ENCODE measurements around the gene NUP37. TPM values are rescaled to one million over a fixed set of nuclear protein-coding genes. Genes with fewer than 3 reads are reported as not detected.

Gene NUP37
- total RNA-seq, 1 experiment from 2014 or later = 77.5 TPM

DNA sequence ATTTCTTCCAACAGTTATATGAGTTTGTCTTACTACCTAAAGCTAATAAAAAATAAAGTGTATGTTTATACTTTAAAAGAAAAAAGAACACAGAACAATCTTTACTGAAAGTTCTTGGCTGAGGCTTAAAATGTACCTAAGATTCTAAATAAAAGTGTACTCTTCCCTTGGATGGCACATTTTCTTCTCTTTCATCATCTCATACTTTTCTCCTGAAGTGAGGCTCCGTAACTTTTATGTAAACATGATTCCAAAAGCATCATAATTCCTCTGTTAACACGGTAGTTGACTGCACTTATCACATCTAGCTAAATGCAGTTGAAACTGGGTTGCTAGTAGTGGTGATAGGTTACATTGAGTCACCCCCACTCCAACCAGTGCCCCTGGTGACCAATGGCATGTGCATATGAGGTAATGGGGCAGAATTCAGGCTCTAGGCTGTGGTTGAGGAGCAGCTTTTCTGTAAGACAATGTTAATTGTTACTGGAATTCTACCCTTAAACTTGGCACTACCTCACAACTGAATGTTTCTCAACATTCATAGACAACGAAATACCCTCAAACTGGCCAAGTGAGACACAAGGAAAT, 96.5 kb downstream of the NUP37 start:
- intact Hi-C loops (cut with micrococcal nuclease) = no loop called here
- Histone ChIP-seq H2AFZ (ENCODE audit: low read depth, low read length, poor library complexity, severe bottlenecking) (no peak overlapping the region), H3K9ac (ENCODE audit: low read length) (no peak overlapping the region), H3K36me3 (ENCODE audit: control insufficient read depth in 1 of 2, insufficient read depth in 2 of 2, low read length in 2 of 2) (no peaks in the 10 kb centered on the region), H3K27me3 (ENCODE audit: insufficient read depth, low read length) (no peaks in the 10 kb centered on the region), H3K79me2 (ENCODE audit: insufficient read depth, low read length) (no peaks in the 10 kb centered on the region), H3K27ac (ENCODE audit: low read depth, low read length) (no peak overlapping the region), H3K4me2 (ENCODE audit: low read length) (no peak overlapping the region), H3K9me3 (ENCODE audit: control insufficient read depth in 1 of 2, insufficient read depth in 1 of 2, low read depth in 1 of 2, low read length in 2 of 2) (no peaks in the 10 kb centered on the region), H3K4me1 (ENCODE audit: control insufficient read depth in 1 of 2, insufficient read depth in 2 of 2, low read length in 2 of 2) (no peaks in the 10 kb centered on the region), H3K4me3 (replicated peaks in 1 of 2; ENCODE audit: low read depth in 1 of 2, low read length in 2 of 2) (no peak overlapping the region), H4K20me1 (ENCODE audit: insufficient read depth) (no peaks in the 10 kb centered on the region), H3K9me2 (ENCODE audit: insufficient read depth) (no peaks in the 10 kb centered on the region)
- no TSS peak for BruUV-seq (replicated peaks)
- ATAC-seq = no peak
- TF ChIP-seq, protein P1, sequence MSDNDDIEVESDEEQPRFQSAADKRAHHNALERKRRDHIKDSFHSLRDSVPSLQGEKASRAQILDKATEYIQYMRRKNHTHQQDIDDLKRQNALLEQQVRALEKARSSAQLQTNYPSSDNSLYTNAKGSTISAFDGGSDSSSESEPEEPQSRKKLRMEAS (IDR thresholded peaks at IDR 0.05) = no peak
- no peak for TF ChIP-seq EZH2phosphoT487 (IDR thresholded peaks at IDR 0.05; ENCODE audit: borderline replicate concordance)
- no peak for TF ChIP-seq EZH2 (IDR thresholded peaks at IDR 0.05)
- TF ChIP-seq EGR1 (IDR thresholded peaks at IDR 0.05; ENCODE audit: low read depth) = no peak
- no peak for TF ChIP-seq ZFX (IDR thresholded peaks at IDR 0.05)
- no peak for TF ChIP-seq SRF (IDR thresholded peaks at IDR 0.05; ENCODE audit: low read depth)
- no peak for TF ChIP-seq TCF7L2 (IDR thresholded peaks at IDR 0.05; ENCODE audit: borderline replicate concordance, extremely low read depth, insufficient read depth, insufficient read length)
- TF ChIP-seq YY1 (IDR thresholded peaks at IDR 0.05; ENCODE audit: extremely low read depth, insufficient replicate concordance, low read depth, low read length) = no peak
- TF ChIP-seq, protein P2, sequence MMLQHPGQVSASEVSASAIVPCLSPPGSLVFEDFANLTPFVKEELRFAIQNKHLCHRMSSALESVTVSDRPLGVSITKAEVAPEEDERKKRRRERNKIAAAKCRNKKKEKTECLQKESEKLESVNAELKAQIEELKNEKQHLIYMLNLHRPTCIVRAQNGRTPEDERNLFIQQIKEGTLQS (IDR thresholded peaks at IDR 0.05) = no peak
- no peak for TF ChIP-seq POLR2AphosphoS5 (IDR thresholded peaks at IDR 0.05; ENCODE audit: low read depth, low read length)
- TF ChIP-seq, protein P3, sequence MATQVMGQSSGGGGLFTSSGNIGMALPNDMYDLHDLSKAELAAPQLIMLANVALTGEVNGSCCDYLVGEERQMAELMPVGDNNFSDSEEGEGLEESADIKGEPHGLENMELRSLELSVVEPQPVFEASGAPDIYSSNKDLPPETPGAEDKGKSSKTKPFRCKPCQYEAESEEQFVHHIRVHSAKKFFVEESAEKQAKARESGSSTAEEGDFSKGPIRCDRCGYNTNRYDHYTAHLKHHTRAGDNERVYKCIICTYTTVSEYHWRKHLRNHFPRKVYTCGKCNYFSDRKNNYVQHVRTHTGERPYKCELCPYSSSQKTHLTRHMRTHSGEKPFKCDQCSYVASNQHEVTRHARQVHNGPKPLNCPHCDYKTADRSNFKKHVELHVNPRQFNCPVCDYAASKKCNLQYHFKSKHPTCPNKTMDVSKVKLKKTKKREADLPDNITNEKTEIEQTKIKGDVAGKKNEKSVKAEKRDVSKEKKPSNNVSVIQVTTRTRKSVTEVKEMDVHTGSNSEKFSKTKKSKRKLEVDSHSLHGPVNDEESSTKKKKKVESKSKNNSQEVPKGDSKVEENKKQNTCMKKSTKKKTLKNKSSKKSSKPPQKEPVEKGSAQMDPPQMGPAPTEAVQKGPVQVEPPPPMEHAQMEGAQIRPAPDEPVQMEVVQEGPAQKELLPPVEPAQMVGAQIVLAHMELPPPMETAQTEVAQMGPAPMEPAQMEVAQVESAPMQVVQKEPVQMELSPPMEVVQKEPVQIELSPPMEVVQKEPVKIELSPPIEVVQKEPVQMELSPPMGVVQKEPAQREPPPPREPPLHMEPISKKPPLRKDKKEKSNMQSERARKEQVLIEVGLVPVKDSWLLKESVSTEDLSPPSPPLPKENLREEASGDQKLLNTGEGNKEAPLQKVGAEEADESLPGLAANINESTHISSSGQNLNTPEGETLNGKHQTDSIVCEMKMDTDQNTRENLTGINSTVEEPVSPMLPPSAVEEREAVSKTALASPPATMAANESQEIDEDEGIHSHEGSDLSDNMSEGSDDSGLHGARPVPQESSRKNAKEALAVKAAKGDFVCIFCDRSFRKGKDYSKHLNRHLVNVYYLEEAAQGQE (IDR thresholded peaks at IDR 0.05; ENCODE audit: low read depth) = no peak
- RAD21 ChIA-PET (ENCODE audit: low non-redundant PET in 1 of 2, low total read pairs in 2 of 2, uncharacterized antibody in 2 of 2, unreplicated experiment in 2 of 2) = no interaction called here
- CTCF ChIA-PET = no interaction called here
- no peak for DNase-seq (ENCODE audit: low read depth, low spot score)
- POLR2A ChIA-PET = no interaction called here

Other genes starting within 250 kb of the NUP37 start
- 20.3 TPM for gene DRAM1, start 242.5 kb downstream of the NUP37 start, total RNA-seq (2021; ENCODE audit: unreplicated experiment)
- gene WASHC3, start 58.1 kb downstream of the NUP37 start, total RNA-seq (2021; ENCODE audit: unreplicated experiment) = 15.6 TPM
- gene PARPBP, start 69 bp upstream of the NUP37 start, total RNA-seq (2021; ENCODE audit: unreplicated experiment) = 23.5 TPM
- not detected for gene PMCH, start 77.7 kb upstream of the NUP37 start, total RNA-seq (2021; ENCODE audit: unreplicated experiment)

Data from HCT116 (cell line).